Measurements from ENCODE around the gene C3AR1. TPM values are rescaled to one million over a fixed set of nuclear protein-coding genes. Genes with fewer than 3 reads are reported as not detected.

The C3AR1 gene
- total RNA-seq, 3 donors from 2014 or later, result 6.6 to 46.2 (median 17.7) TPM

DNA sequence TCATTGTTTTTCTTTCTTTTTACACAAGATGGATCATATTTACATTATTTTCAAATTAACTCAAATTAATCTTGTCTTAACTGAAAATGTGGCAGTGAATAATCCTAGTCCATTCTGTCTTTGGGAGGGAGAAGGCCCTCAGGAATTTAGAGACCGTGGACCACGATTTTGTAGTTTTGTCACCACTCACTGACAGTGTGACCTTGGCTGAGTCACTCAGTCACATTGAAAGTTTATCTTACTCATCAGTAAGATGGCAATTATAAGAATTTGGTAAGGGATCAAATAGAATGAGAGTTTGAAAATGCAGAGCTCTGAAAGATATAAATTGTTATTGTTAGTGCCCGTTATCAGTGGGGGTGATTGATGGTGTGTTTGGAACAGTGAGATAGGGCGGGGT lies 17.3 kb downstream of the C3AR1 start:
- TF ChIP-seq POLR2A (IDR thresholded peaks at IDR 0.05) (no peak), POLR2AphosphoS5 (IDR thresholded peaks at IDR 0.05) (no peak)
- TF ChIP-seq, protein P1, sequence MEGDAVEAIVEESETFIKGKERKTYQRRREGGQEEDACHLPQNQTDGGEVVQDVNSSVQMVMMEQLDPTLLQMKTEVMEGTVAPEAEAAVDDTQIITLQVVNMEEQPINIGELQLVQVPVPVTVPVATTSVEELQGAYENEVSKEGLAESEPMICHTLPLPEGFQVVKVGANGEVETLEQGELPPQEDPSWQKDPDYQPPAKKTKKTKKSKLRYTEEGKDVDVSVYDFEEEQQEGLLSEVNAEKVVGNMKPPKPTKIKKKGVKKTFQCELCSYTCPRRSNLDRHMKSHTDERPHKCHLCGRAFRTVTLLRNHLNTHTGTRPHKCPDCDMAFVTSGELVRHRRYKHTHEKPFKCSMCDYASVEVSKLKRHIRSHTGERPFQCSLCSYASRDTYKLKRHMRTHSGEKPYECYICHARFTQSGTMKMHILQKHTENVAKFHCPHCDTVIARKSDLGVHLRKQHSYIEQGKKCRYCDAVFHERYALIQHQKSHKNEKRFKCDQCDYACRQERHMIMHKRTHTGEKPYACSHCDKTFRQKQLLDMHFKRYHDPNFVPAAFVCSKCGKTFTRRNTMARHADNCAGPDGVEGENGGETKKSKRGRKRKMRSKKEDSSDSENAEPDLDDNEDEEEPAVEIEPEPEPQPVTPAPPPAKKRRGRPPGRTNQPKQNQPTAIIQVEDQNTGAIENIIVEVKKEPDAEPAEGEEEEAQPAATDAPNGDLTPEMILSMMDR (IDR thresholded peaks at IDR 0.05), result no peak
- Histone ChIP-seq H3K27ac (no peak overlapping the region), H3K4me1 (no peaks in the 10 kb centered on the region), H3K36me3 (peaks cover 1% of the 10 kb centered on the region), H3K27me3 (no peaks in the 10 kb centered on the region), H3K4me3 (no peak overlapping the region), H3K9me3 (no peaks in the 10 kb centered on the region)
- intact Hi-C loops (cut with DNase I; ENCODE audit: low total_unique reads), result no loop called here
- DNase-seq (ENCODE audit: low spot score in 2 of 2), result no peak

DNA sequence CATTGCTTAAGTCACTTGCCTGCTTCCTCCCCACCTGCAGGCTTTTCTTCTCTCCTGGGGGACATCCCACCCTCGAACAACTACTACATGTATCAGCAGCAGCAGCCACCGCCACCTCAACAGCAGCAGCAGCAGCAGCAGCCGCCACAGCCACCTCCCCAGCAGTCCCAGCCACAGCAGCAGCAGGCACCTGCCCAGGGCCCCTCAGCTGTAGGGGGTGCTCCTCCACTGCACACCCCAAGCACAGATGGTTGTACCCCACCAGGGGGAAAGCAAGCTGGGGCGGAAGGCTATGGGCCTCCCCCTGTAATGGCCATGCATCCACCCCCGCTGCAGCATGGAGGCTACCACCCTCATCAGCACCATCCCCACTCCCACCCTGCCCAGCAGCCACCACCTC lies 18.3 kb downstream of the C3AR1 start:
- intact Hi-C loops (cut with DNase I; ENCODE audit: low total_unique reads), result no loop called here
- no peaks in the 10 kb centered on the region for H3K4me1 ChIP-seq
- H3K36me3 ChIP-seq, result no peaks in the 10 kb centered on the region
- H3K27ac ChIP-seq, result no peak overlapping the region
- DNase-seq (ENCODE audit: low spot score in 2 of 2), result no peak
- no peak overlapping the region for H3K4me3 ChIP-seq
- H3K27me3 ChIP-seq, result no peaks in the 10 kb centered on the region
- no peaks in the 10 kb centered on the region for H3K9me3 ChIP-seq
- TF ChIP-seq, protein P1 (IDR thresholded peaks at IDR 0.05), result no peak
- TF ChIP-seq POLR2A (IDR thresholded peaks at IDR 0.05) (no peak), POLR2AphosphoS5 (IDR thresholded peaks at IDR 0.05) (no peak)

DNA sequence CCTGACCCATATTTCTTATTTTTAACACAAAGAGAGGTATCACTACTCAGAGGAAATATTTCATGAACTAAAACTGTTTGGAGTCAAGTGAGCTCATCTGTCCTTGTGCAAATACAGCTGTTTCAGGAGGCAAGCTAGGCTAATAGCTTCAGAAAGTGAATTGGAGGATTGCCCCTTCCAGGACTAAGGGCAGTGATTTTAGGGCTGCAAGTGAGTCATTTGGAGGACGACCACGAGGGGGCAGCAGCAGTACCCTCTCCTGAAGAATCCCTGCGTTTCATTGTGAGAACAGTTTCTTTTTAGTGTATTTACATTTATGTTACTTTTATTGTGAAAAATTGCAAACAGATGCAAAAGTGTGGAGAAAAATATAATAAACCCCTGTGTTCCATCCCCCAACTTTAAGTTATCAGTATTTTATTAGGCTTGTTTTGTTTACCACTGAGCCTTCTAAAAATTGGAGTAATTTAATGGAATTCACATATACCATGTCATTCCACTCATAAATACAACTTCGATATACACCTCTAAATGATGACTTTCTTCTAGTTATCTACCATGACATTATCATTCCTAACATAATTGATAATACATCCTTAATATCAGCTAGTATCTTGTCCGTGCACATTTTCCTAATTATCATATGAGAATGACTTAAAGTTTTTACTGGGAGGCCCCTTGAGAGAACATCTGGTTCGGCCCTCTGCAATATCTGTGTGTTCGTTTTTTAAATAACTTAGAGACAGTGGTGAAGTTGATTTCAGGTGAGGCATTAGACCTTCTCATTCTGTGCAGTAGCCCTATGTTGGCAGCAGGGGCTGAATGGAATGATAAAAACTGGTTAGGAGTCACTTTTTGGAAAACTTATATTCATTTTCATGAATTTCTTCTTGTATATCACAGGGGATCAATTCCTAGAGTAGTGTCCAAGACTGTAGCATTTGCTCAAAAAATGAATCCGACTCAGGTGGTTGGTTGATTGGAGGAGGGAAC lies 19.9 kb downstream of the C3AR1 start:
- Histone ChIP-seq H3K4me3 (no peak overlapping the region), H3K36me3 (no peaks in the 10 kb centered on the region), H3K9me3 (no peaks in the 10 kb centered on the region), H3K27me3 (no peaks in the 10 kb centered on the region), H3K27ac (no peak overlapping the region), H3K4me1 (no peaks in the 10 kb centered on the region)
- TF ChIP-seq POLR2AphosphoS5 (IDR thresholded peaks at IDR 0.05), result no peak
- no peak for TF ChIP-seq POLR2A (IDR thresholded peaks at IDR 0.05)
- TF ChIP-seq, protein P1 (IDR thresholded peaks at IDR 0.05), result peak in 2 of 3 donors; percentile 62 to 74
- intact Hi-C loops (cut with DNase I; ENCODE audit: low total_unique reads), result loop anchor here (1.0 kb wide), 1 partner anchor 24 kb away; no protein-coding TSS in a partner anchor
- DNase-seq (ENCODE audit: low spot score in 2 of 2), result peak; percentile 59 to 71

DNA sequence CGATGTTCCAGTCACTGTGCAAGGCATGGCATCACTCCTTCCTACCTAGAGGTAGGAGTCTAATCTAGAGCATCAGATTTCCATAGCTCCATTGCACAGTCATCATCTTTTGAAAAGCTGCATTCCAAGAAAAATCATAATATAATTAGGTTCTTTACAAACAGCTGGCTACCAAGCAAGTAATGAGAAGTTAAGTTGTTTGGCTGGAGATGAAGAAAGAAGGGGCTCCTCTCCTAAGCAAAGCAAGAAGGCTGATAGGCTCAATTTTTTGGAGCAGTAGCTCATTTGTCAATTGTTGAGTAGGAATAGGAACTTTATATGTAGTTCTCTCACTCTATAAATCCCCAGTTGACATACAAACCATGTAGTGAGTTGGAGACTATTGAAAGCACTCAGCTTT lies 25.4 kb downstream of the C3AR1 start:
- Histone ChIP-seq H3K4me3 (no peak overlapping the region), H3K36me3 (no peaks in the 10 kb centered on the region), H3K4me1 (peaks cover 0 to 26% of the 10 kb centered on the region in 2 donors), H3K27ac (no peak overlapping the region), H3K9me3 (no peaks in the 10 kb centered on the region), H3K27me3 (no peaks in the 10 kb centered on the region)
- DNase-seq (ENCODE audit: low spot score in 2 of 2), result no peak
- TF ChIP-seq POLR2AphosphoS5 (IDR thresholded peaks at IDR 0.05), result no peak
- TF ChIP-seq POLR2A (IDR thresholded peaks at IDR 0.05), result no peak
- TF ChIP-seq, protein P1 (IDR thresholded peaks at IDR 0.05), result no peak
- intact Hi-C loops (cut with DNase I; ENCODE audit: low total_unique reads), result no loop called here

DNA sequence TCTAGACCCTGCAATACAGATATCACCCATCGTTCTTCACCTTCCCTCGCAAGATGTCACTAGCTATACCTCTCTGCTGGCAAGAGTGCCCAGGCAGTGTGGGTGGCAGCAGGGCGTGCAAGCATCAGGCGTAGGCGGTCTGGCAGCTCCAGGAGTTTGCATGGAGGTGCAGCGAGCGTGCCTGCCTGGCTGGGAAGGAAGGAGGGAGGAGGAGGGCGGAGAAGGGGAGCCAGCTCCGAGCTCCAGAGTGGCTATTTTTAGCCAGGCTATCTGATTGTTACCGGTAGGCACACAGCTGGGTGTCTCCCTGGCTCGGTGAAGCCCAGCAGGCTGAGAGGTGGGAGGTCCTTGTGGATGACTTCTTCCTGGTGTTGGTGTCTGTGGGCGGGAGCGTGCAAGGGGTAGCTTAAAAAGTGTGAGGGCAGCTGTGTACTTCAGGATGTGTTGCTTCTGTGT lies 27.5 kb downstream of the C3AR1 start:
- H3K4me3 ChIP-seq, result peak overlapping the region; percentile 7 to 55 (median 31)
- peak overlapping the region; percentile 12 to 68 for H3K27ac ChIP-seq
- no peaks in the 10 kb centered on the region for H3K9me3 ChIP-seq
- intact Hi-C loops (cut with DNase I; ENCODE audit: low total_unique reads), result no loop called here
- H3K27me3 ChIP-seq, result no peaks in the 10 kb centered on the region
- peak; percentile 50 to 71 for DNase-seq (ENCODE audit: low spot score in 2 of 2)
- H3K4me1 ChIP-seq, result peaks cover 2 to 43% of the 10 kb centered on the region in 2 donors
- H3K36me3 ChIP-seq, result no peaks in the 10 kb centered on the region
- no peak for TF ChIP-seq POLR2AphosphoS5 (IDR thresholded peaks at IDR 0.05)

All from breast epithelium (tissue), 4 donors.